GM12875 (cell line): ENCODE data around the gene SPDYC.
A peak's percentile ranks its signal among the peaks of the same experiment; 100 is the strongest.

ENCODE experiments used
- H3K4me3 ChIP-seq: one replicate; pipeline ENCODE4 v1.5.1; 2011; ENCODE audit warnings: low read depth, low read length, control low read depth
- CTCF ChIP-seq: IDR thresholded peaks from 2 replicates; pipeline ENCODE4 v1.5.1; 2011; ENCODE audit warnings: low read depth, mild to moderate bottlenecking, control low read depth, inconsistent platforms, low read length, moderate library complexity, borderline replicate concordance; ENCODE audit not compliant: insufficient read depth

The SPDYC gene

DNA sequence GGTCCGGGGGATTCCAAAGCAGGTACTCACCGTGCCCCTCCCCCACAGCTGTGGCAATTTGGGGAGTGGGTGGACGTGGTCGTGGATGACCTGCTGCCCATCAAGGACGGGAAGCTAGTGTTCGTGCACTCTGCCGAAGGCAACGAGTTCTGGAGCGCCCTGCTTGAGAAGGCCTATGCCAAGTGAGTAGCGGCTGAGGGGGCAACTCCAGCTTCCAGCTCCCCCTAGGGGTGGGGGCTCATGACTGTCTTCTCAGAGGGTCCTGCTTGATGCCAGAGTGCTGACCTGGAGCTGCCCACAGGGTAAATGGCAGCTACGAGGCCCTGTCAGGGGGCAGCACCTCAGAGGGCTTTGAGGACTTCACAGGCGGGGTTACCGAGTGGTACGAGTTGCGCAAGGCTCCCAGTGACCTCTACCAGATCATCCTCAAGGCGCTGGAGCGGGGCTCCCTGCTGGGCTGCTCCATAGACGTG lies 15.9 kb downstream of the SPDYC start:
- TF ChIP-seq CTCF: 0 out of 2 replicates have a peak, but pooled peaks have one; percentile 8
- no peak overlapping the region for H3K4me3 ChIP-seq

GRCh38 chr11:65186701-65187100 lies 16.7 kb downstream of the SPDYC start:
- H3K4me3 ChIP-seq: no peak overlapping the region
- TF ChIP-seq CTCF: no peak

DNA sequence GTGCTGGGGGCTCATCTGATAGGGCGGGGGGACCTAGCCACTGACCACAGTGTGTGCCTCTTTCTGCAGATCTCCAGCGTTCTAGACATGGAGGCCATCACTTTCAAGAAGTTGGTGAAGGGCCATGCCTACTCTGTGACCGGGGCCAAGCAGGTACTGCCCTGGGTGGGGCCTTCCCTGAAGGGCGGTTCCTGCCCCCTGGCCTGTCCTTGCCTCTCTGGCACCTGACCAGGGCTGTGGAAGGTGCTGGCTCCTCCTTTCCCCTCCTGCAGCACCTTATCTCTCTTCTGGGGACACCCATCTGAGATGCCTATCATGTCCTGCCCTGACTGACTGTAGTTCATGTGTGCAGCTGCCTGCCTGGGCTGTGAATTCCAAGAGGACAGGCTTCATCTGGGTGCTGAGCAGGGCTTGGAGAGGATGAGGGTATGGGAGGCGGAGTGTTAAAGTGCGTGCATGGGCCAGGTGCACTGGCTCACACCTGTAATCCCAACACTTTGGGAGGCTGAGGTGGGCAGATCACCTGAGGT lies 17.2 kb downstream of the SPDYC start:
- TF ChIP-seq CTCF: no peak
- no peak overlapping the region for H3K4me3 ChIP-seq

DNA sequence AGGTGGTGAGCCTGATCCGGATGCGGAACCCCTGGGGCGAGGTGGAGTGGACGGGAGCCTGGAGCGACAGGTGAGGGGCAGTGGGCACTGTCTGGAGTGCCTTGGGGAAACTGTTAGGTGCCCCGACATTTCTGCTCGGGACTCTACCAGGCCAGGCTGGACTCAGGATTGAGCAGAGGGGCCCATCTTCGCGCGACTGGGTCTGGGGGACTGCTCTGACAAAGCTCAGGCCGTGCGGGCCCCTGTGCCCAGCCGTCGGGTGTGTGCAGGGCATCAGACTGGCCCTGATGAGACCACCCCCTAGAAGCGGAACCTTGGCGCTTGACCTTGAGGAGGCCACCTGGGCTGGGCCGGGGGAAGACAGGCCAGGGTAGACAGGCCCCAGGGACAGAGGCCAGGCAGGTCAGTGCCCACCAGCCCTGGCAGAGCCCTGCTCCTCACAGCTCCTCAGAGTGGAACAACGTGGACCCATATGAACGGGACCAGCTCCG lies 18.0 kb downstream of the SPDYC start:
- no peak for TF ChIP-seq CTCF
- H3K4me3 ChIP-seq: no peak overlapping the region

- TF ChIP-seq CTCF: no peak
Measured at GRCh38 chr11:65188486-65188885, 18.5 kb downstream of the SPDYC start.

GRCh38 chr11:65189191-65189590 lies 19.2 kb downstream of the SPDYC start:
- no peak for TF ChIP-seq CTCF
- H3K4me3 ChIP-seq: no peak overlapping the region

More at GRCh38 chr11:65188486-65188885, 18.5 kb downstream of the SPDYC start:
- no peak overlapping the region for H3K4me3 ChIP-seq

- no peak overlapping the region for H3K4me3 ChIP-seq
- no peak for TF ChIP-seq CTCF
Measured at GRCh38 chr11:65194564-65194963, 24.5 kb downstream of the SPDYC start.
